GM21723 (cell line): Measurements from ENCODE around the gene HOXD8.

ENCODE experiments used
- ATAC-seq: cut with Tn5 transposase; IDR thresholded peaks from one replicate; pipeline ENCODE4 v1.9.1; 2021; ENCODE audit warnings: mild to moderate bottlenecking, moderate library complexity; ENCODE audit not compliant: unreplicated experiment

HOXD8 gene

GRCh38 chr2:176157499-176158185, 28.1 kb downstream of the HOXD8 start:
- ATAC-seq: no peak

GRCh38 chr2:176158186-176158591, 28.7 kb downstream of the HOXD8 start:
- no peak for ATAC-seq

- ATAC-seq: no peak
Measured at GRCh38 chr2:176158855-176159662, 29.6 kb downstream of the HOXD8 start.

GRCh38 chr2:176159663-176160250, 30.3 kb downstream of the HOXD8 start:
- ATAC-seq: no peak

GRCh38 chr2:176160251-176160985, 30.9 kb downstream of the HOXD8 start:
- ATAC-seq: no peak

GRCh38 chr2:176160986-176161824, 31.7 kb downstream of the HOXD8 start:
- no peak for ATAC-seq

GRCh38 chr2:176161825-176162626, 32.5 kb downstream of the HOXD8 start:
- ATAC-seq: no peak

GRCh38 chr2:176162911-176163671, 33.6 kb downstream of the HOXD8 start:
- ATAC-seq: no peak

- ATAC-seq: no peak
Measured at GRCh38 chr2:176163672-176164056, 34.2 kb downstream of the HOXD8 start.

- ATAC-seq: no peak
Measured at GRCh38 chr2:176164201-176164600, 34.7 kb downstream of the HOXD8 start.

GRCh38 chr2:176164611-176165369, 35.3 kb downstream of the HOXD8 start:
- ATAC-seq: no peak

- no peak for ATAC-seq
Measured at GRCh38 chr2:176165370-176166050, 36.0 kb downstream of the HOXD8 start.

GRCh38 chr2:176166272-176166671, 36.8 kb downstream of the HOXD8 start:
- ATAC-seq: no peak

GRCh38 chr2:176167398-176167797, 37.9 kb downstream of the HOXD8 start:
- ATAC-seq: no peak

- no peak for ATAC-seq
Measured at GRCh38 chr2:176169181-176169580, 39.7 kb downstream of the HOXD8 start.

GRCh38 chr2:176169711-176170110, 40.2 kb downstream of the HOXD8 start:
- no peak for ATAC-seq

GRCh38 chr2:176170602-176171305, 41.2 kb downstream of the HOXD8 start:
- no peak for ATAC-seq
